Thyroid gland (tissue), 4 donors: ENCODE results near the gene IL17D. TPM values are rescaled to one million over a fixed set of nuclear protein-coding genes. Genes with fewer than 3 reads are reported as not detected.

Source experiments
- DNase-seq, 2 donors: peaks; one replicate each; pipeline ENCODE4 v3.0.0-alpha.2; 2019
- H3K27ac ChIP-seq, 3 donors: fragments of 200-600 bp; sonication (generic); 1 replicate in 2 of 3; 2 replicates in 1 of 3; pipeline ENCODE4 v1.5.1; 2016 to 2019; ENCODE audit warnings: mild to moderate bottlenecking in 1 of 3, moderate library complexity in 1 of 3
- H3K27me3 ChIP-seq: fragments of 200-600 bp; sonication (generic); one replicate; pipeline ENCODE4 v1.5.1; 2019
- H3K36me3 ChIP-seq, 2 donors: fragments of 200-600 bp; sonication (generic); one replicate each; pipeline ENCODE4 v1.5.1; 2016 to 2019
- H3K4me1 ChIP-seq, 2 donors: fragments of 200-600 bp; sonication (generic); one replicate each; pipeline ENCODE4 v1.5.1; 2017 to 2019
- H3K4me3 ChIP-seq, 3 donors: fragments of 200-600 bp; sonication (generic); replicated peaks in 1 of 3; 1 replicate in 2 of 3; 2 replicates in 1 of 3; pipeline ENCODE4 v1.5.1; 2016; ENCODE audit warnings: mild to moderate bottlenecking in 1 of 3
- H3K9me3 ChIP-seq: fragments of 200-600 bp; sonication (generic); one replicate; pipeline ENCODE4 v1.5.1; 2017
- POLR2A ChIP-seq, 2 donors: fragments of 450-650 bp; IDR thresholded peaks; one replicate each; pipeline ENCODE4 v1.6.1; 2017; ENCODE audit warnings: antibody characterized with exemption in 2 of 2, mild to moderate bottlenecking in 2 of 2, moderate library complexity in 1 of 2
- WGBS, 2 donors: methylation state at CpG; one replicate each; pipeline ENCODE4 v1.1.5; 2017; 5-methylcytosine and 5-hydroxymethylcytosine counted together
- intact Hi-C: fragments of 100-400 bp; cut with DNase I; formaldehyde crosslinking; loops from one replicate; pipeline ENCODE4 v1.15.1; 2023
- total RNA-seq, 4 donors: library from RNA; depleted of rRNA; stranded (reverse); fragments of >200 nt; gene quantifications; one replicate each; pipeline ENCODE4 v1.2.3, GENCODE V29; 2016
- TF ChIP-seq, protein P1 (sequence below), 6 experiments: fragments of 200-600 bp in 3 of 6; fragments of 450-650 bp in 3 of 6; sonication (generic) in 3 of 6; IDR thresholded peaks; one replicate each; pipeline ENCODE4 v1.5.1; 2016 to 2019; ENCODE audit warnings: antibody characterized with exemption in 6 of 6, mild to moderate bottlenecking in 2 of 6, inconsistent platforms in 1 of 6, moderate library complexity in 1 of 6

IL17D gene
- total RNA-seq, 4 donors from 2014 or later: 2.7 to 6.5 (median 4.8) TPM

DNA sequence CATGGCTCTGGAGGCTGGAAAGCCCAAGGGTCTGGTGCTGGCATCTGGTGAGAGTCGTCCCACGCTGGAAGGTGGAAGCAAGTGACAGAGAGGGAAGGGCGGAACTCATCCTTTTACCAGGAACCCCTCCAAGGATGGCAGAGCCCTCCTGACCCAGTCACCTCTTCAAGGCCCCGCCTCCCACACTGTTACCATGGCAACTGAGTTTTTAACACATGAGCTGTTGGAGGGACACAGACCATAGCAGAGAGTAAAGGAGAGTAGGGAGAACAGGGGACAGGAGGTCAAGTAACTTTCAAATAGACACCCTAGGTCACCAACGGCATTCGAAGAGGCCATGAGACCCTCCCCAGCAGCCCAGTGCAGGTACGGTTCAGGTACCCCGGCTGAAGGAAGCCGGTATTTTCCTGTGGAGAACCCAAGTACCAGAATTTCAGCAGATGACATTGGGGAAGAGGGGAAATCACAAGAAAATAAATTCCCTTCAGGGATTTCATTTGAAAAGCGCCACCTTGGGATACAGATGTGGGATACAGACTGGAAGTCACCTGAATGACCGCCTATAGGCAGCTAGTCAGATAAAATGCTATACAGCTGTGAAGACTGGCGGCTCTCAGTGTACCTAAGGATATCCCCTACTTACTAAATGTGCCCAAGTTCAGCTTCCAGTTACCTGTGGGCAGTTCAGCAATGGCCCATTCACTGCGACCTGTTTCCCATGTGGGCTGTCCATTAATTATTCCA lies 8.0 kb downstream of the IL17D start:
- WGBS, 2 donors: 82 to 88% methylated on average over 13 of the region's 13 CpGs
- intact Hi-C loops: loop anchor here (2.0 to 10.0 kb wide), 3 partner anchors 115 to 527 kb away; no protein-coding TSS in a partner anchor
- H3K4me3 ChIP-seq: no peak overlapping the region
- no peaks in the 10 kb centered on the region for H3K9me3 ChIP-seq
- DNase-seq: no peak
- TF ChIP-seq POLR2A (IDR thresholded peaks at IDR 0.05): no peak
- TF ChIP-seq, protein P1, sequence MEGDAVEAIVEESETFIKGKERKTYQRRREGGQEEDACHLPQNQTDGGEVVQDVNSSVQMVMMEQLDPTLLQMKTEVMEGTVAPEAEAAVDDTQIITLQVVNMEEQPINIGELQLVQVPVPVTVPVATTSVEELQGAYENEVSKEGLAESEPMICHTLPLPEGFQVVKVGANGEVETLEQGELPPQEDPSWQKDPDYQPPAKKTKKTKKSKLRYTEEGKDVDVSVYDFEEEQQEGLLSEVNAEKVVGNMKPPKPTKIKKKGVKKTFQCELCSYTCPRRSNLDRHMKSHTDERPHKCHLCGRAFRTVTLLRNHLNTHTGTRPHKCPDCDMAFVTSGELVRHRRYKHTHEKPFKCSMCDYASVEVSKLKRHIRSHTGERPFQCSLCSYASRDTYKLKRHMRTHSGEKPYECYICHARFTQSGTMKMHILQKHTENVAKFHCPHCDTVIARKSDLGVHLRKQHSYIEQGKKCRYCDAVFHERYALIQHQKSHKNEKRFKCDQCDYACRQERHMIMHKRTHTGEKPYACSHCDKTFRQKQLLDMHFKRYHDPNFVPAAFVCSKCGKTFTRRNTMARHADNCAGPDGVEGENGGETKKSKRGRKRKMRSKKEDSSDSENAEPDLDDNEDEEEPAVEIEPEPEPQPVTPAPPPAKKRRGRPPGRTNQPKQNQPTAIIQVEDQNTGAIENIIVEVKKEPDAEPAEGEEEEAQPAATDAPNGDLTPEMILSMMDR (IDR thresholded peaks at IDR 0.05): no peak
- H3K36me3 ChIP-seq: no peaks in the 10 kb centered on the region
- H3K4me1 ChIP-seq: peaks cover 0 to 16% of the 10 kb centered on the region in 2 donors
- H3K27ac ChIP-seq: no peak overlapping the region
- H3K27me3 ChIP-seq: no peaks in the 10 kb centered on the region

DNA sequence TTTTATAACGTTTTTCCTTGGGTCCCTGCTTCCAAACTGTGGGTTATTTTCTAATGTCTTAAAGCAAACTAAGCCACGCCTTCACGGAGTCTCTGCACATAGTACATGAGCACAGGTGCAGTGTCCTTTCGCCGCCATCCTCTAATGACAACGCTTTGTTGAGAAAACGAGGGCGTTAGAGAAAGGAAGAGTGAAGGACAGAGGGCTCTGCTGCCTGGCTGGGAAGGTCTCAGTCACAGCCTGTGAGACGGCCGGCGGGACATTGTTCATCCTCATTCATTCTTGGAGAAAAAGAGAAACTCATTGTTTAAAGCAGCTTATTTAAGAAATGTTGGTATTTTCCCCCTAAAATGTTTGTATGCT lies 9.5 kb downstream of the IL17D start:
- Histone ChIP-seq H3K36me3 (no peaks in the 10 kb centered on the region), H3K27ac (peak overlapping the region in 1 of 3 donors; percentile 13), H3K9me3 (no peaks in the 10 kb centered on the region), H3K27me3 (no peaks in the 10 kb centered on the region), H3K4me1 (peaks cover 0 to 16% of the 10 kb centered on the region in 2 donors), H3K4me3 (no peak overlapping the region)
- WGBS, 2 donors: 23 to 30% methylated on average over 11 of the region's 11 CpGs
- DNase-seq: peak; percentile 18 to 26
- TF ChIP-seq, protein P1 (IDR thresholded peaks at IDR 0.05): no peak
- TF ChIP-seq POLR2A (IDR thresholded peaks at IDR 0.05): no peak
- intact Hi-C loops: loop anchor here (5.0 to 10.0 kb wide), 2 partner anchors 216 to 528 kb away; no protein-coding TSS in a partner anchor

DNA sequence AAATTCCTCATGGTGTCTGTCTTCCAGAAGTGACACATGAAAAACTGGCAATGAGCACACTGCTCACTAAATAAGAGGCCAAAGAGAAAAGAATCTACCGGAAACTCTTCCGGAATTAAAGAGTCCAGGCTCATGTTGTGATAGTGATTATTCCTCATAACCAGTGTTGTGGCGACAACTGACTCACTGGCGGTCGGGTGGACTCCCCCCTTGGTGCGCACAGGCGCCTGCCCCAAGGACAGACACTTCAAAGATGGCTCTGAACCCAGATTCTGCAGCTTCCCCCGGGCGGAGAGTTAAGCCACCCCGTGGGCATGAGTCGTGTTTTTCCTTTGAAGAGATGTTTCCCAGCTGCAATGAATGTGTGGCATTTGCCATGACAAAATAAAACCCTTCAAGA lies 10.3 kb downstream of the IL17D start:
- TF ChIP-seq POLR2A (IDR thresholded peaks at IDR 0.05): no peak
- TF ChIP-seq, protein P1 (IDR thresholded peaks at IDR 0.05): no peak
- intact Hi-C loops: loop anchor here (5.0 to 10.0 kb wide), 2 partner anchors 216 to 529 kb away; no protein-coding TSS in a partner anchor
- Histone ChIP-seq H3K36me3 (no peaks in the 10 kb centered on the region), H3K4me1 (peaks cover 0 to 16% of the 10 kb centered on the region in 2 donors), H3K27me3 (no peaks in the 10 kb centered on the region), H3K4me3 (no peak overlapping the region), H3K9me3 (no peaks in the 10 kb centered on the region), H3K27ac (peak overlapping the region; percentile 31 to 64 (median 52))
- WGBS, 2 donors: 78 to 80% methylated on average over 11 of the region's 11 CpGs
- DNase-seq: no peak

DNA sequence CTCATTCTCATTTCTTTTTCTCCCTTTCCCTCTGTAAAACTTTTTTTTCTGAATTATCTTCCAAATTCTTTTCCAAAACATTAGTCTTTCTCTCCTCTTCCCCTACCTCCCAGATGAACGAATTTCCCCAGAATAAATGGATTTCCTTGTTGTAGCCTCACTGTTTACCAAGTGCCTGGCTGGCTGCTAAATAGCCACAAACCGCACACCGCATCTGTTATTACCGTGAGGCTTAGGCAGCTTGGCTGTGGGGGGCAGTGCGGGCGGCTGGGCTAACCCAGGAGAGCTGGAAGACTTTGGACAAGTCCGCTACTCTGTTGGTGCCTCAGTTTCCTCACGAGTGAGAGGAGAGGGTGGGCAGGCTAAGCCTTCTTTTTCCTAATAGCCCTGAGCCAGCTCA lies 10.7 kb downstream of the IL17D start:
- Histone ChIP-seq H3K4me1 (peaks cover 0 to 16% of the 10 kb centered on the region in 2 donors), H3K9me3 (no peaks in the 10 kb centered on the region), H3K4me3 (no peak overlapping the region), H3K27ac (peak overlapping the region; percentile 31 to 64 (median 52)), H3K27me3 (no peaks in the 10 kb centered on the region), H3K36me3 (no peaks in the 10 kb centered on the region)
- intact Hi-C loops: loop anchor here (5.0 to 10.0 kb wide), 2 partner anchors 217 to 529 kb away; no protein-coding TSS in a partner anchor
- TF ChIP-seq POLR2A (IDR thresholded peaks at IDR 0.05): no peak
- TF ChIP-seq, protein P1 (IDR thresholded peaks at IDR 0.05): no peak
- DNase-seq: no peak
- 71 to 81% methylated on average over 7 to 8 of the region's 8 CpGs for WGBS, 2 donors
